IMR-90 (cell line): Measurements from ENCODE around the gene TEF. TPM values are rescaled to one million over a fixed set of nuclear protein-coding genes. Genes with fewer than 3 reads are reported as not detected.

ENCODE experiments used
- ATAC-seq: fragments of 200-7000 bp; cut with Tn5 transposase; 2 replicates; pipeline ENCODE4 v1.9.1; 2020; ENCODE audit warnings: low read depth, mild to moderate bottlenecking, moderate library complexity
- BruUV-seq: library from RNA; stranded (reverse); fragments of 400-500 nt; replicated peaks from 2 replicates; lab custom pipeline; 2021; lab: Mats Ljungman, UMichigan
- CTCF ChIA-PET: fragments of 300-600 bp; formaldehyde crosslinking; extraction: SDS; loops from one replicate; lab custom pipeline; 2021; ENCODE audit warnings: antibody characterized with exemption; lab: Yijun Ruan, JAX
- POLR2A ChIA-PET: fragments of 300-600 bp; sonication (Branson Sonifier 250); formaldehyde crosslinking; loops from one replicate; lab custom pipeline; 2022; ENCODE audit warnings: antibody characterized with exemption; ENCODE audit not compliant: unreplicated experiment; lab: Charles Lee
- DNase-seq: peaks from one replicate; pipeline ENCODE4 v3.0.0; 2013
- H2AFZ ChIP-seq: replicated peaks from 2 replicates; pipeline ENCODE3; 2013; ENCODE audit warnings: low read length, mild to moderate bottlenecking; ENCODE audit not compliant: poor library complexity
- H2AK5ac ChIP-seq: 2 replicates; pipeline ENCODE4 v1.6.1; 2013; ENCODE audit warnings: low read depth, low read length, inconsistent platforms
- H2AK9ac ChIP-seq: replicated peaks from 2 replicates; pipeline ENCODE3; 2013; ENCODE audit warnings: mild to moderate bottlenecking, low read depth, low read length, moderate library complexity; ENCODE audit not compliant: poor library complexity
- H2BK120ac ChIP-seq: 2 replicates; pipeline ENCODE4 v1.6.1; 2013; ENCODE audit warnings: low read depth, low read length, inconsistent platforms
- H2BK15ac ChIP-seq: 3 replicates; pipeline ENCODE4 v1.6.1; 2013; ENCODE audit warnings: low read depth, low read length, inconsistent platforms
- H2BK20ac ChIP-seq: 2 replicates; pipeline ENCODE4 v1.6.1; 2013; ENCODE audit warnings: low read depth, mild to moderate bottlenecking, inconsistent platforms, low read length, moderate library complexity
- H2BK5ac ChIP-seq: 2 replicates; pipeline ENCODE4 v1.6.1; 2013; ENCODE audit warnings: mild to moderate bottlenecking, low read depth, low read length, inconsistent platforms; ENCODE audit not compliant: poor library complexity, severe bottlenecking
- H3K14ac ChIP-seq: replicated peaks from 2 replicates; pipeline ENCODE4 v1.6.1; 2013; ENCODE audit warnings: low read depth, low read length, inconsistent platforms
- H3K18ac ChIP-seq: 2 replicates; pipeline ENCODE4 v1.6.1; 2013; ENCODE audit warnings: low read depth, low read length, control low read depth
- H3K23ac ChIP-seq: 2 replicates; pipeline ENCODE4 v1.6.1; 2013; ENCODE audit warnings: low read depth, low read length, inconsistent platforms
- H3K27ac ChIP-seq: 2 replicates; pipeline ENCODE4 v1.5.1; 2013; ENCODE audit warnings: mild to moderate bottlenecking, control low read depth, low read length; ENCODE audit not compliant: insufficient read depth
- H3K27me3 ChIP-seq: 2 replicates; pipeline ENCODE4 v1.6.1; 2013; ENCODE audit warnings: low read length; ENCODE audit not compliant: control insufficient read depth, insufficient read depth
- H3K36me3 ChIP-seq: 2 replicates; pipeline ENCODE4 v1.6.1; 2013; ENCODE audit warnings: low read length, mixed read lengths; ENCODE audit not compliant: control insufficient read depth, insufficient read depth
- H3K4ac ChIP-seq: 2 replicates; pipeline ENCODE4 v1.6.1; 2013; ENCODE audit warnings: low read depth, low read length, inconsistent platforms
- H3K4me1 ChIP-seq: 2 replicates; pipeline ENCODE4 v1.6.1; 2013; ENCODE audit warnings: low read length, mixed read lengths; ENCODE audit not compliant: control insufficient read depth, insufficient read depth
- H3K4me2 ChIP-seq: 2 replicates; pipeline ENCODE4 v1.6.1; 2013; ENCODE audit warnings: low read depth, mild to moderate bottlenecking, control low read depth, low read length, moderate library complexity
- H3K4me3 ChIP-seq: 2 replicates; pipeline ENCODE4 v1.5.1; 2013; ENCODE audit warnings: low read depth, mild to moderate bottlenecking, control low read depth, low read length, moderate library complexity; ENCODE audit not compliant: insufficient read depth
- H3K56ac ChIP-seq: 2 replicates; pipeline ENCODE4 v1.6.1; 2013; ENCODE audit warnings: low read length, inconsistent platforms; ENCODE audit not compliant: insufficient read depth; ENCODE audit errors: extremely low read depth
- H3K79me1 ChIP-seq, 2 experiments: 2 replicates each; pipeline ENCODE4 v1.6.1; 2013; ENCODE audit warnings: low read length in 2 of 2, inconsistent platforms in 1 of 2, low read depth in 1 of 2
- H3K9ac ChIP-seq: 2 replicates; pipeline ENCODE4 v1.6.1; 2013; ENCODE audit warnings: low read depth, low read length, control low read depth
- H3K9me1 ChIP-seq: 2 replicates; pipeline ENCODE4 v1.6.1; 2013; ENCODE audit warnings: low read length, inconsistent platforms; ENCODE audit not compliant: insufficient read depth
- H3K9me3 ChIP-seq: 2 replicates; pipeline ENCODE4 v1.6.1; 2013; ENCODE audit warnings: low read length; ENCODE audit not compliant: control insufficient read depth, insufficient read depth
- H4K20me1 ChIP-seq: 2 replicates; pipeline ENCODE4 v1.6.1; 2013; ENCODE audit warnings: low read length, inconsistent platforms; ENCODE audit not compliant: insufficient read depth
- H4K5ac ChIP-seq: 2 replicates; pipeline ENCODE4 v1.6.1; 2013; ENCODE audit warnings: mild to moderate bottlenecking, low read depth, low read length, control low read depth
- H4K8ac ChIP-seq, 2 experiments: 2 replicates each; pipeline ENCODE4 v1.6.1; 2013; ENCODE audit warnings: low read depth in 2 of 2, low read length in 2 of 2, control low read depth in 1 of 2, inconsistent platforms in 1 of 2
- H4K91ac ChIP-seq: 2 replicates; pipeline ENCODE4 v1.6.1; 2013; ENCODE audit warnings: low read depth, low read length, inconsistent platforms; ENCODE audit not compliant: insufficient read depth
- BHLHE40 ChIP-seq: fragments of 150-350 bp; IDR thresholded peaks from 2 replicates; pipeline ENCODE4 v1.6.1; 2016; ENCODE audit warnings: mild to moderate bottlenecking, low read depth, low read length
- CEBPB ChIP-seq: IDR thresholded peaks from 2 replicates; pipeline ENCODE4 v1.6.1; 2012; ENCODE audit warnings: low read depth, low read length, improper control_type of control experiment
- CHD1 ChIP-seq: IDR thresholded peaks from 2 replicates; pipeline ENCODE4 v1.6.1; 2012; ENCODE audit warnings: low read depth, low read length, improper control_type of control experiment
- CTCF ChIP-seq: conservative IDR thresholded peaks from 2 replicates; pipeline ENCODE4 v1.5.1; 2012; ENCODE audit warnings: mild to moderate bottlenecking, low read depth, low read length, improper control_type of control experiment
- FOS ChIP-seq: fragments of 150-350 bp; IDR thresholded peaks from 2 replicates; pipeline ENCODE4 v1.6.1; 2016; ENCODE audit warnings: low read depth, low read length
- POLR2A ChIP-seq: IDR thresholded peaks from 2 replicates; pipeline ENCODE4 v1.6.1; 2012; ENCODE audit warnings: mild to moderate bottlenecking, low read depth, low read length
- RAD21 ChIP-seq: IDR thresholded peaks from 2 replicates; pipeline ENCODE4 v1.6.1; 2012; ENCODE audit warnings: low read length, improper control_type of control experiment
- WGBS, 2 experiments: methylation state at CpG; one replicate each; pipeline versions ENCODE4 v1.1.5 to v1.1.7; 2013; ENCODE audit warnings: missing lambda C conversion rate in 2 of 2; ENCODE audit not compliant: insufficient read length in 1 of 2; ENCODE audit errors: extremely low coverage in 2 of 2; 5-methylcytosine and 5-hydroxymethylcytosine counted together
- dilution Hi-C: fragments of 300-500 bp; cut with HindIII; formaldehyde crosslinking; loops from one replicate; pipeline ENCODE4 v1.14.3; 2018; ENCODE audit warnings: low sequenced_read_pairs; ENCODE audit not compliant: unreplicated experiment
- in situ Hi-C: fragments of 300-500 bp; cut with MboI; formaldehyde crosslinking; loops from 3 replicates; pipeline ENCODE4 v1.14.3; 2019; ENCODE audit warnings: low sequenced_read_pairs, inconsistent platforms, mixed read lengths
- intact Hi-C: fragments of 100-400 bp; cut with micrococcal nuclease; formaldehyde crosslinking; loops from 2 replicates; pipeline ENCODE4 v1.10.0; 2022
- polyA plus RNA-seq, 3 experiments: library from polyadenylated mRNA; depleted of rRNA; stranded (reverse); fragments of >200 nt; gene quantifications; 2 replicates each; pipeline ENCODE4 v1.2.3, GENCODE V29; 2012; ENCODE audit warnings: low replicate concordance in 1 of 3
- total RNA-seq: library from RNA; depleted of rRNA; stranded (reverse); fragments of >200 nt; gene quantifications from 2 replicates; pipeline ENCODE4 v1.2.3, GENCODE V29; 2012

Gene TEF
- total and polyA plus RNA-seq, 2 of the 4 experiments (the other 2 are of a cell fraction), result 5.6 to 11.6 TPM

GRCh38 chr22:41339823-41340222 lies 41.9 kb upstream of the TEF start:
- H3K14ac ChIP-seq, result no peak overlapping the region
- no peak overlapping the region for H2BK120ac ChIP-seq
- no peak overlapping the region for H2AK5ac ChIP-seq
- H3K4me3 ChIP-seq, result no peak overlapping the region
- no peak overlapping the region for H3K18ac ChIP-seq
- no peak overlapping the region for H2BK5ac ChIP-seq
- POLR2A ChIA-PET, result no interaction called here
- TF ChIP-seq BHLHE40, result no peak
- TF ChIP-seq POLR2A, result no peak
- TF ChIP-seq RAD21, result no peak
- TF ChIP-seq CHD1, result no peak
- TF ChIP-seq CEBPB, result no peak
- no peak for TF ChIP-seq CTCF
- no peak for TF ChIP-seq FOS
- H3K79me1 ChIP-seq, result peaks cover 9 to 60% of the 10 kb centered on the region in 2 experiments
- H3K23ac ChIP-seq, result no peak overlapping the region
- no peak overlapping the region for H3K4me2 ChIP-seq
- H4K5ac ChIP-seq, result no peak overlapping the region
- dilution Hi-C loops, result no loop called here
- no peak overlapping the region for H2AK9ac ChIP-seq
- in situ Hi-C loops, result no loop called here
- no peak overlapping the region for H2BK15ac ChIP-seq
- no peak overlapping the region for H3K56ac ChIP-seq
- H3K9me3 ChIP-seq, result no peaks in the 10 kb centered on the region
- no peak overlapping the region for H3K4ac ChIP-seq
- H2BK20ac ChIP-seq, result no peak overlapping the region
- H2AFZ ChIP-seq, result no peak overlapping the region
- no peaks in the 10 kb centered on the region for H3K27me3 ChIP-seq
- no TSS peak for BruUV-seq
- DNase-seq (no peak), ATAC-seq (no peak)
- H4K8ac ChIP-seq, result no peak overlapping the region
- intact Hi-C loops, result no loop called here
- 95% methylated on average over 7 of the region's 18 CpGs; no CpG with 5 or more reads in 1 of the 2 experiments for WGBS, 2 experiments
- no peak overlapping the region for H4K91ac ChIP-seq
- no peaks in the 10 kb centered on the region for H3K4me1 ChIP-seq
- no peak overlapping the region for H3K27ac ChIP-seq
- CTCF ChIA-PET, result no interaction called here
- H3K9ac ChIP-seq, result no peak overlapping the region
- H3K36me3 ChIP-seq, result peaks cover 74% of the 10 kb centered on the region
- 0 out of 2 replicates have a peak, but pooled peaks cover 4% of the 10 kb centered on the region for H4K20me1 ChIP-seq
- H3K9me1 ChIP-seq, result peaks cover 8% of the 10 kb centered on the region; the same call in 1 of the 2 replicates
